Measurements from ENCODE around the gene PANX3. TPM values are rescaled to one million over a fixed set of nuclear protein-coding genes. Genes with fewer than 3 reads are reported as not detected.

The PANX3 gene
- polyA plus RNA-seq, 1 donor (not counting 4 experiments of a cell fraction or from before 2014, with no cell fraction given): not detected

GRCh38 chr11:124612045-124612444, 817 bp downstream of the PANX3 start:
- Histone ChIP-seq H3K27ac (ENCODE audit: control insufficient read depth, insufficient read depth, low read length) (no peak overlapping the region), H3K4me3 (ENCODE audit: control insufficient read depth in 2 of 3, extremely low read depth in 1 of 3, insufficient read depth in 2 of 3, low read depth in 1 of 3, low read length in 3 of 3) (no peak overlapping the region), H3K27me3 (ENCODE audit: control insufficient read depth, extremely low read depth, insufficient read depth, low read length) (no peaks in the 10 kb centered on the region), H3K9ac (ENCODE audit: control insufficient read depth, extremely low read depth, insufficient read depth, low read length) (no peak overlapping the region), H3K79me2 (ENCODE audit: control insufficient read depth, insufficient read depth, low read length) (no peaks in the 10 kb centered on the region), H3K4me1 (ENCODE audit: control insufficient read depth, extremely low read depth, insufficient read depth, low read length) (no peaks in the 10 kb centered on the region), H3K9me3 (ENCODE audit: control insufficient read depth, low read depth, low read length) (no peaks in the 10 kb centered on the region), H2AFZ (ENCODE audit: control insufficient read depth, low read length) (no peak overlapping the region), H3K4me2 (ENCODE audit: control insufficient read depth, extremely low read depth, insufficient read depth, low read depth, low read length) (no peak overlapping the region), H3K9me1 (ENCODE audit: control insufficient read depth, extremely low read depth, insufficient read depth, low read length) (no peaks in the 10 kb centered on the region), H4K20me1 (ENCODE audit: control insufficient read depth, extremely low read depth, insufficient read depth, low read length) (no peaks in the 10 kb centered on the region), H3K36me3 (ENCODE audit: control insufficient read depth in 2 of 2, extremely low read depth in 1 of 2, insufficient read depth in 2 of 2, low read length in 2 of 2) (no peaks in the 10 kb centered on the region)
- dilution Hi-C loops (cut with MboI; ENCODE audit: extremely low pct_ligation_motif_present, low sequenced_read_pairs): no loop called here
- FAIRE-seq (no peak), DNase-seq (ENCODE audit: low read depth, low spot score) (no peak)
- TF ChIP-seq CTCF (optimal IDR thresholded peaks at IDR 0.05 in 1 of 3, IDR thresholded peaks at IDR 0.05 in 1 of 3, conservative IDR thresholded peaks at IDR 0.05 in 1 of 3; ENCODE audit: extremely low read depth in 1 of 3, insufficient read depth in 2 of 3, low read length in 3 of 3): no peak
- TF ChIP-seq EZH2 (IDR thresholded peaks at IDR 0.05; ENCODE audit: low read length): no peak

- H3K9me3 ChIP-seq (ENCODE audit: control insufficient read depth, low read depth, low read length): no peaks in the 10 kb centered on the region
Observed at GRCh38 chr11:124612567-124613246, 1.5 kb downstream of the PANX3 start.

More at GRCh38 chr11:124612567-124613246, 1.5 kb downstream of the PANX3 start:
- Histone ChIP-seq H3K27me3 (ENCODE audit: control insufficient read depth, extremely low read depth, insufficient read depth, low read length) (no peaks in the 10 kb centered on the region), H3K9me1 (ENCODE audit: control insufficient read depth, extremely low read depth, insufficient read depth, low read length) (no peaks in the 10 kb centered on the region), H3K4me3 (ENCODE audit: control insufficient read depth in 2 of 3, extremely low read depth in 1 of 3, insufficient read depth in 2 of 3, low read depth in 1 of 3, low read length in 3 of 3) (no peak overlapping the region), H3K4me2 (ENCODE audit: control insufficient read depth, extremely low read depth, insufficient read depth, low read depth, low read length) (no peak overlapping the region), H3K9ac (ENCODE audit: control insufficient read depth, extremely low read depth, insufficient read depth, low read length) (no peak overlapping the region), H2AFZ (ENCODE audit: control insufficient read depth, low read length) (no peak overlapping the region), H3K4me1 (ENCODE audit: control insufficient read depth, extremely low read depth, insufficient read depth, low read length) (no peaks in the 10 kb centered on the region), H4K20me1 (ENCODE audit: control insufficient read depth, extremely low read depth, insufficient read depth, low read length) (no peaks in the 10 kb centered on the region), H3K36me3 (ENCODE audit: control insufficient read depth in 2 of 2, extremely low read depth in 1 of 2, insufficient read depth in 2 of 2, low read length in 2 of 2) (no peaks in the 10 kb centered on the region), H3K79me2 (ENCODE audit: control insufficient read depth, insufficient read depth, low read length) (no peaks in the 10 kb centered on the region), H3K27ac (ENCODE audit: control insufficient read depth, insufficient read depth, low read length) (no peak overlapping the region)
- DNase-seq (ENCODE audit: low read depth, low spot score): no peak
- no peak for TF ChIP-seq EZH2 (IDR thresholded peaks at IDR 0.05; ENCODE audit: low read length)
- TF ChIP-seq CTCF (optimal IDR thresholded peaks at IDR 0.05 in 1 of 3, IDR thresholded peaks at IDR 0.05 in 1 of 3, conservative IDR thresholded peaks at IDR 0.05 in 1 of 3; ENCODE audit: extremely low read depth in 1 of 3, insufficient read depth in 2 of 3, low read length in 3 of 3): no peak
- dilution Hi-C loops (cut with MboI; ENCODE audit: extremely low pct_ligation_motif_present, low sequenced_read_pairs): no loop called here
- no peak for FAIRE-seq
